Mucosa of rectum (tissue), 2 donors: ENCODE measurements around the gene TRIM9.

Experiments used
- H3K27ac ChIP-seq, 2 donors: one replicate each; pipeline ENCODE4 v1.7.0; 2013; ENCODE audit warnings: inconsistent platforms in 2 of 2, low read depth in 2 of 2, low read length in 2 of 2
- H3K27me3 ChIP-seq, 2 donors: one replicate each; pipeline ENCODE4 v1.7.0; 2013; ENCODE audit warnings: low read length in 2 of 2; ENCODE audit not compliant: control insufficient read depth in 2 of 2, insufficient read depth in 2 of 2
- H3K36me3 ChIP-seq, 2 donors: one replicate each; pipeline ENCODE4 v1.7.0; 2013; ENCODE audit warnings: low read length in 2 of 2; ENCODE audit not compliant: control insufficient read depth in 2 of 2, insufficient read depth in 2 of 2
- H3K4me1 ChIP-seq, 2 donors: one replicate each; pipeline ENCODE4 v1.7.0; 2013; ENCODE audit warnings: low read length in 2 of 2, mild to moderate bottlenecking in 1 of 2; ENCODE audit not compliant: control insufficient read depth in 2 of 2, insufficient read depth in 2 of 2
- H3K4me3 ChIP-seq, 2 donors: one replicate each; pipeline ENCODE4 v1.7.0; 2013; ENCODE audit warnings: low read length in 2 of 2
- H3K9ac ChIP-seq, 2 donors: one replicate each; pipeline ENCODE4 v1.7.0; 2013; ENCODE audit warnings: low read length in 2 of 2, low read depth in 1 of 2, mild to moderate bottlenecking in 1 of 2
- H3K9me3 ChIP-seq, 2 donors: one replicate each; pipeline ENCODE4 v1.7.0; 2013; ENCODE audit warnings: low read length in 2 of 2; ENCODE audit not compliant: control insufficient read depth in 2 of 2
- donor health status: healthy.
- donor health status: Normal muscosa, but diverticular disease.

TRIM9 gene

DNA sequence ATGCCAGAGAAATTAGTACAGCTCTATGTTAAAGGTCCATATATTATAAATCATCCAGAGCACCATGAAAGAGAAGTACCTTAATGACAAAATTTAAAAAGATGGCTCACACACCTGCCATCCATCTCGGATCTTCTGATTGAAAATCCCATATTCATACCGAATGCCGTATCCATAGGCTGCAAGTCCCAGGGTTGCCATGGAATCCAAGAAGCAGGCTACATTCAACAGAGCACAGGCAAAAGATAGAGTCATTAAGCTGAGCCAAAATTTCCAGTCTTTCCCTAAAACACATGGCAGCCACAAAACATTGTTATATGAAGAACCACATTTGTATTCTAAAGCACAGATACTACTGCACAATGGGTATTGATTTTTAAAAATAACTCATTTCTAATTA lies 163.3 kb downstream of the TRIM9 start:
- no peaks in the 10 kb centered on the region for H3K27me3 ChIP-seq
- no peak overlapping the region for H3K4me3 ChIP-seq
- H3K9ac ChIP-seq = no peak overlapping the region
- H3K4me1 ChIP-seq = no peaks in the 10 kb centered on the region
- peaks cover 7 to 16% of the 10 kb centered on the region in 2 donors for H3K36me3 ChIP-seq
- no peaks in the 10 kb centered on the region for H3K9me3 ChIP-seq
- no peak overlapping the region for H3K27ac ChIP-seq

DNA sequence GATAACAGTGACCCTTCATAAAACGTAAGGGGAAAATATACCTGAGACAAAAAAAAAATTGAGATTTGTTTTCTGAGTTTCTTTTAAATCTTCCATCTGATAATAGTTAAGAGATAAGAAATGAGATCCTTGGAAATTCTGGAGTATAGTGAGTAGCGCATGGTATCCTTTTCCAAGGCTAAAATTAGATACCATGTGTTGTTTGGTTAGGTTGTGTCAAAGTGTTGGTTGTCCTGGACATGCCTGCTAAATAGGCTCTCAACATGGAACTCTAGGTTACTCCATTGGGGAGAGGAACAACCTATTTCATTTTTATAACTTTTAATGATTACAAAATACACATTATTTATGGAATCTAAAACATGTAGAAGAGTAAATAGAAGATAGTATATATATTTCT lies 165.4 kb downstream of the TRIM9 start:
- no peaks in the 10 kb centered on the region for H3K9me3 ChIP-seq
- H3K9ac ChIP-seq = no peak overlapping the region
- no peak overlapping the region for H3K4me3 ChIP-seq
- H3K36me3 ChIP-seq = peaks cover 7 to 10% of the 10 kb centered on the region in 2 donors
- H3K4me1 ChIP-seq = no peaks in the 10 kb centered on the region
- no peak overlapping the region for H3K27ac ChIP-seq
- no peaks in the 10 kb centered on the region for H3K27me3 ChIP-seq

DNA sequence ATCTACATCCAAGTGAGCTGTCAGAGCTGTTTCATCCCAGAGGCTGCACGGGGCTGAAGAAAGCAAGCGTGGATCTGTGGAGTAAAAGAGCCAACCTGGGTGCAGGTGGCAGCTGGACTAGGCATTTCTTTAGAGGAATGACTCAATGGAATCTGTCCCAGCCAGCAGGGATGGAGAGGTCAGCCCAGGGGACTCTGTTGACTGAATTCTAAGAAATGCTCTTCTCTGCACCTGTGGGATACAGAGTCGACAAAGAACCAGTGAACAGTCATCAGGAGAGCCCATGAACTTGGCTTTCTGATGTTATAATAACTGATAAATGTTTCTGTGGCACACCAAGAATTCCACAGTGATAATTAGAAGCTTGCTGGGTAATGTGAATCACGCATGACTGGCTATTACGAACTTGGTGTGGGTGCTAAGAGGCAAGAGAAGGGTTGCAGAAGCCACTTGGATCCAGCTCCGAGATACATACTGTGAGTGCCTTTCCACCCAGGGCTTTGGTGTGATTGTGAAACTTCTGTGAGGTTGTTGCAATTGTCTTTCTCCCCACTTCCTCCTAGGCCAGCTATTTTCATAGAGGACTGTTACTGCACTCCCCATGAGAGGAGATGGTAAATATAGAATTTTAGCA lies 166.8 kb downstream of the TRIM9 start:
- Histone ChIP-seq H3K9me3 (no peaks in the 10 kb centered on the region), H3K4me3 (no peak overlapping the region), H3K4me1 (no peaks in the 10 kb centered on the region), H3K27me3 (no peaks in the 10 kb centered on the region), H3K27ac (no peak overlapping the region), H3K9ac (no peak overlapping the region), H3K36me3 (peaks cover 7 to 14% of the 10 kb centered on the region in 2 donors)

DNA sequence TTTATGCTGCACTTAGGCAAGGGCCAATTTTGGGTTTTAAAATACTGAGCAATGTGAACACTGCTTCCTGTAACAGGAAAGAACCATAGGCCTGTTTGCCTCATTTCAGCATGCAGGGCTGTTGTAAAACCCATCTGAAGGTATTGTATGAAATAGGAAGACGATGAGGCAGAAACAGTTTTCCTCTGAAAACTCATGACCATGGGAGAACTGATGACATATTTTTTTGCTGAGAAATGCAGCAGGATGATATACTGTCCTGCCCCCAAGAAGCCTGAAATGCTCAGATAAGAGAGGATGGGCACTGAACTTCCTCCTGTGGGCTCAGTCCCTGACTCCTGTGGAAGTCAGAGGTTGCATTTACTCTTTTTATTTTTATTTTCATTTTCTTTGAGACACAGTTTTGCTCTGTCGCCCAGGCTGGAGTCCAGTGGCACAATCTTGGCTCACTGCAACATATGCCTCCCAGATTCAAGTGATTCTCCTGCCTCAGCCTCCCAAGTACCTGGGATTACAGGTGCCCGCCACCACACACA lies 168.0 kb downstream of the TRIM9 start:
- Histone ChIP-seq H3K4me3 (no peak overlapping the region), H3K9ac (no peak overlapping the region), H3K27ac (no peak overlapping the region), H3K36me3 (peaks cover 18% of the 10 kb centered on the region in 2 donors), H3K4me1 (no peaks in the 10 kb centered on the region), H3K27me3 (no peaks in the 10 kb centered on the region), H3K9me3 (no peaks in the 10 kb centered on the region)
